ENCODE results near the gene ZSWIM5.
"Not testable (repeated sequence)": the region's sequence is repeated elsewhere in the genome, so short reads cannot be mapped to it uniquely, and the experiment has no call there.

DNA sequence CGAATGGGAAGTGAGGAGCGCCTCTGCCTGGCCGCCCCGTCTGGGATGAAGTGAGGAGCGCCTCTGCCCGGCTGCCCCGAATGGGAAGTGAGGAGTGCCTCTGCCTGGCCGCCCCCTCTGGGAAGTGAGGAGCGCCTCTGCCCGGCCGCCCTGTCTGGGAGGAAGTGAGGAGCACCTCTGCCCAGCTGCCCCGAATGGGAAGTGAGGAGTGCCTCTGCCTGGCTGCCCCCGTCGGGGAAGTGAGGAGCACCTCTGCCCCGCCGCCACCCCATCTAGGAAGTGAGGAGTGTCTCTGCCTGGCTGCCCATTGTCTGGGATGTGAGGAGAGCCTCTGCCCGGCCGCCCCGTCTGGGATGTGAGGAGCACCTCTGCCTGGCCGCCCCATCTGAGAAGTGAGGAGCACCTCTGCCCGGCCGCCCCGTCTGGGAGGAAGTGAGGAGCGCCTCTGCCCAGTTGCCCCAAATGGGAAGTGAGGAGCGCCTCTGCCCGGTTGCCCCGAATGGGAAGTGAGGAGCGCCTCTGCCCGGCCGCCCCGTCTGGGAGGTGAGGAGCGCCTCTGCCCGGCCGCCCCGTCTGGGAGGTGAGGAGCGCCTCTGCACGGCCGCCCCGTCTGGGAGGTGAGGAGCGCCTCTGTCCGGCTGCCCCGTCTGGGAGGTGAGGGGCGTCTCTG lies 100.8 kb downstream of the ZSWIM5 start:
- TF ChIP-seq FOXP2 (optimal IDR thresholded peaks at IDR 0.05; ENCODE audit: control extremely low read depth, extremely low read length, insufficient read depth); POLR2AphosphoS5 (IDR thresholded peaks at IDR 0.05; ENCODE audit: borderline replicate concordance, low read depth, low read length): not testable (repeated sequence)
